NCI-H146 treated with DMSO at 0.1 percent for 48 hours (cell line): Measurements from ENCODE around the gene CRTC2.

ENCODE experiments used
- DNase-seq: peaks from one replicate; lab custom pipeline; 2025; ENCODE audit not compliant: unreplicated experiment; lab: John Stamatoyannopoulos, UW

CRTC2 gene

DNA sequence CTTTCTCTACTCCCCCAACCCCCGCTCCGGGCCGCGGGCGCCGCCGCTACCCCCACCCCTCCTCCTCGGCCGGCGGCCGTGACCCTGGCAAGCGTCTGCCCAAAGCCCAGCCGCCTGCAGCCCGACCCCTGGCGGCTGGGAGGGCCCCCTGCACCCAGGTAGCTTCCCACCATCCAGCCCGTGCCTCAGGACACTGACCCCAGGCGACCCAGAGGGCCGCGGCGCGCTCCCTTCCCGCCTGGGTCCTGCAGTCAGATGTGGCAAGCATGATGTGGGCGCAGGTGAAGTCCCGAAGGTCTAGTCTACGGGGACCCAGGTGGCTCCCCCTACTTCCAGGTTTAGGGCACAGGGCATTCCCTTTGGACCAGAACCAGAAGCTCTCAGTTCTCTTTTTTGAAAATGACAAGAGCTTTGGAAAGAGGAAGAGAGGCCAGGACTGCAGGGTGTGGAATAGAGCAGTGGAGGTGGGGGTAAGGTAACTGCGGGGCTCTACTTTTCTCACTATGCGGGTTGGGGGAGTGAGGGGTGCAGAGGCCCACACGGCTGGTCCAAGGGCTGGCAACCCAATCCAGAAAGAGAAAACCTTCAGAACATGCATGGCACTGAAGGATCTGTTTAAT lies 11.7 kb downstream of the CRTC2 start, which contains the start of gene DENND4B:
DENND4B (minus strand) TSS at position 97 of the 620 bp plus-strand sequence. CDS start 2,344 bp downstream, outside the sequence.
- peak; percentile 43 for DNase-seq

DNA sequence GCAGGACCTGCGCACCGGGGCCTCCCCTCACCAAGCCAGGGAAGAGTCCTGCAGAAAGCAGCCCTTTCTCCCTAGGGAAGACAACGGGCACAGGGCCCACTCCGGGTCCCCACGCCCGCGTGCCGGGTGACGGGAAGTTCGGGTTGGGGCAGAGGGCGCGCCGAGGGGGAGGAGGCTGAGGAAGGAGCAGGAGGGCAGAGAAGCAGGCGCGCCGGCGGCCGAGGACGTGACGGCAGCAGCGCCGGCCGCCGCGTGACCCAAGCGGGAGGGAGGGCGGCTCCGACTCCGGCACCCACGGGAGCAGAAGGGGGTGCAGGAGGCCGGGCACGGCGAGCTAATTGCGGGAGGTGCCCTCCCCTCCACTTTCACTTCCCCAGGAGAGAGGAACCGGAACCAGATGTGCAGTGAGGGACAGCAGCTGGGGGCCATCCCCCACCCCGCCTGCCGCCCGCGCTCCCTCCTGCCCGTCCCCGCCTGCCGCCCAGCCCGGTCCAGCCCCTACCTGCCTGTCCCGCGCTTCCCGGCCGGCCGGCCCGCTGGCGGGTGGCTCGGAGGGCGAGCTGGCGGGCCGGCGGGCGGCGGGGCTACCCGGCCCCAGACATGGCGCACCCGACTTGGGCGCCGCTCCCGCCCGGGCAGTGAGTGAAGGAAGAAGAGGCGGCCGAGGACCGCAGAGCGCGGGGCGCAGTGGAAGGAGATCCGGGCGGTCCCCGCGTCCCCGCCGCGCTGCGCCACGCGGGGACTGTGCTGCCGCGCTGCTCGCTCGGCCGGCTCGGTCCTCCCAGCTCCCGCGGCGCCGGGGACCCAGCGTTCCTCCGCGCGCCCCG lies 12.4 kb downstream of the CRTC2 start:
- DNase-seq, result peak; percentile 14

GRCh38 chr1:153945131-153945794 lies 13.1 kb downstream of the CRTC2 start:
- DNase-seq, result no peak

DNA sequence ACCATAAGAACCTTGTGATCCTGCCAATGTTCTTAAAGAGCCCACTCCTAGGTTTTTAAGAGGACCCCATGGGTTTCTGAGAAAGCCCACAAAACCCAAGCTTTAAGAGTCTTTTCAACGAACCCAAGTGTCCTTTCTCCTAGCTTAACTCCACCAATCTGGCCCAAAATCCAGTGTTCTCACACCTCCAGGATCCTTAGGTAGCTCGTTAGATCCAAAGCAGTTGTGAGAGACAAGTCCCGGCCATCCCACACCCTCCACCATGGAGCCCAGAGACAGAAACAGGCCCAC lies 13.6 kb downstream of the CRTC2 start:
- no peak for DNase-seq

DNA sequence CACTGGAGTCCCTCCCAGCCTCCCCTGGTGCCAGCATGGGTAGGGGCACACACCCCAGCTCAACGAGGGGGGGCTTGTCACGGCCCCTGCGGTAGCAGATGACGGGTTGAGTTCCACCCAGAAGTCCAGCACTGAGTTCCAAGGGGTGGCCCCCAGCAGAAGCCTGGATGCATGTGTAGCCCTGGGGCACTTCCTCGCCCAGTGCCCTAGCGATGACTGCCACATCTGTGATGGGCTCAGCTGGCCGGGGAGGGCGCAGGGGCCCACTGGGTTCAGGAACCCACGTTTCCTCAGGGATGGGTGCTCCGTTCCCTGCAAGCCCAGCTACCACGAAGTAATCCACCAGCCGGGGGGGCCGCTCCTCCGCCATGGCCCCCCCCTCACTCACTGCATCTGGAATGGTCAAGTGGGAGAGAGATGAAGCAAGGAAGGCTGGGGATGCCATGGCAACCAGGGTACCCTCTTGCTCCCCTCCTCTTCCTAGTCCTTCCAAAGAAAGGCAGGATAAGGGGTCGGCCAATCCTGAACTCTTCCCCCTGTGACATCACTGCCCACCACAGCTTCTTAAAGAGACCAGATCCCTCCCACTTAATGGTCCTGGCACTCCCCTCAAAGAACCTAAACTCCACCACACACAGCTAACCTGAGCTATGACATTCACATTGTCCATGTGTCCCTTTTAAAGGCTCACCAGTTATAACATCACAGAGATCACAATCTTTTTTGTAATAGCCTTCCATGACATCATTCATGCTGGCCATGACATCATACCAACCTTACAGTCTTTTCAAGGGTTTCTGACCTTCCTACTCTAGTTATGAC lies 14.2 kb downstream of the CRTC2 start:
- no peak for DNase-seq

DNA sequence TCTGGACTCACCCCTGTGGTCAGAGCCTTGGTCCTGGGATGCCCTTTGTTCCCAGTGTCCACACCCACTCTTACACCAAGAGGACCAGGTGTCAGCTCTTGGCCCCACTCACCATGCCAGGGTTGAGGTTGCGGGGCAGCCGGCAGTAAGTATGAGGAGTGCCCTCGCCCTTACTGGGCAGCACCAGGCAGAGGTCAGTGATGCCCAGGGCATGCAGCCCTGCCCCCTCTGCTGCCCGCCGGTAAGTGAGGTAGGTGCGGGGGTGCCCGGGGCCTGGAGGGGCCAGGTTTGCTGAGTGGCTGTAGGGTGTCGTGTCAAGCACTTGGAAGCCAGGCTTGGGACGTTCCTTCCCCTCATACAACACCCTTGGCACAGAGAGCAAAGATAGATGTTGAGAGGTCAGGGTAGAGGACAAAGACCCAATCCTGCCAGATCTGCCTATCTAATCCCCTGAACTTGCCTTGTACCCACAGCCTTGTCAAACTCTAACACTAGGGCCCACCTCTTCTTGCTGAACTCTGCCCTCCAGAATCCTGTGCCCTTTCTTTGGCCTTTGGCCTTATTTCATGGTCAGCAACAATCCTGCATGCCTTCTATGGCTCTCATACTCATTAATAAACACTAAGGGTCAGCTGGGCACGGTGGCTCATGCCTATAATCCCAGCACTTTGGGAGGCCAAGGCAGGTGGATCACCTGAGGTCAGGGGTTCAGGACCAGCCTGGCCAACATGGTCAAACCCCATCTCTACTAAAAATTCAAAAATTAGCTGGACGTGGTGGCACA lies 15.5 kb downstream of the CRTC2 start:
- no peak for DNase-seq

DNA sequence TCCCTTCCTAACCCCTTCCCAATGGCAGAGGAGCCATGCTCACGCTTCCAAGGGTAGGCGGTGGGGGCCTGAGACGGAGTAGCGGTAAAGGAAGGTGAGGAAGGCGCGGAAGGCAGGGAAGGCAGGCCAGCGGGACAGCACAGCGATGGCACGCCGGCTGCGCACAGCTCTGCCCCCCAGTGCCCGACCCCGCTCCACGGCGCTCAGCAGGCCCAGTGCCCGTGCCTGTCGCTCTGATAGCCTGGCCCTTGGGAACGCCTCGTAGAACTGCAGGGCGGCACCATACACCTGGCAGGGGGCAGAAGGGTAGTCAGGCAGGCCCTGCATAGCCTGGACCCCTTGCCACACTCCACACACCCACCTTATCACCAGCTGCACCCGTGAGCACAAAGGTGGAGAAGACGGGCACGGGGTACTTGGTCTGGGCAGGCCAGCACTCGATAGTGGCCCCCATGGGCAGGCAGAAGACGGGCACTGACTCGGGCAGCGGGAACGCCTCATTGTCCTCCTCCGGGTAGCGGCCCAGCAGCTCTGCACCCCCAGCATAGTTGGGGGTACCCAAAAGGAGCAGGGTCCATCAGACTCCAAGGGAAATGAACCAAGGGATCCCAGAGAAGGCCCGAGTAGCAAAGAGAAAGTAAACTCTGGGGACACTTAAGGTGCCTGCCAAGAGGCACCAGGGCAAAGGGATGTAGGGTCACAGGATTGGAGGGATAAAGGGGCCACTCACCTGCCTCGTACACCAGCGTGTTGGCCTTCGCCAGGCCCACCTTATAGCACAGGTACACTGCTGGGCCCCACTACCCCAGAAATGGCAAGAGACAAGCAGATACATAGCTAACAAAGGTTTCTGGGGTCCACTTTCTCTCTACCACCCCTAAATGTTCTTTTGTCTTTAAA lies 16.3 kb downstream of the CRTC2 start:
- DNase-seq, result no peak

GRCh38 chr1:153940756-153941155 lies 17.7 kb downstream of the CRTC2 start:
- no peak for DNase-seq

DNA sequence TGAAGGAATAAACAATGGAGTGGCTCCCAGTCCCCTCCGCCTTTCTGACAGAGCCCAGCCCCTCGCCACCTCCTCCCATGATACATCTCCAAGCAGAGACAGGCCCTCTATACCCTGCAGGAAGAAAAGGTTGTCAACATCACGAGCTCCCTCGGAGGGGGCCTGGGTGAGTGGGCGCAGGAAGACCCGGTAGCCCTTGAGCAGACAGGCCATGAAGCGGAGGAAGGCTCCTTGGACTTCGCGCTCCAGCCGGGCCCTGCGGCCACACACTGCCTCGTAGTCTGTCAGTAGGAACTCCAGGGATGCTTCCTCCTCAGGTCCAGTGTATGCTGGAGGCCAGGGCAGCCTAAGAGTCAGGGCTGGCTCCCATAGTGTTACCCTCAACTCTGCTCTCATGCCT lies 18.9 kb downstream of the CRTC2 start:
- no peak for DNase-seq

- DNase-seq, result no peak
Observed at GRCh38 chr1:153938996-153939395, 19.4 kb downstream of the CRTC2 start.

DNA sequence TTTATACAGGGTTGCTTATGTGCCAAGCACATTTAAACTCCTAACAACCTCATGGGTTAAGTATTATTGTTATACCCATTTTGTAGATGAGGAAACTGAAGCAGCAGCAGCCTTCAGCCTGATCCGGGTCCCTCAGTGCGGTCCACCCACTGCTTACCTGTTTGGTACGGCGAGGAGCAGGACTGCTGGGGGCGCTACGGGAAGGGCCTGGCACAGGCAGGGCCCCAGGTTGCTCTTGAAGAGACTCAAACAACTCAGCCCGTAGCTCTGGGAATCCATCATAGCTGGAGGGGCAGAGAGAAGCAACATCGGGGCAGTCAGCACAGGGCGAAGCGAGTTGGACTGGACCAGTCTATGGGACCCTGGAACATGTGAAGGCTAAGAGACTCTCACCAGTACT lies 21.1 kb downstream of the CRTC2 start:
- DNase-seq, result no peak

DNA sequence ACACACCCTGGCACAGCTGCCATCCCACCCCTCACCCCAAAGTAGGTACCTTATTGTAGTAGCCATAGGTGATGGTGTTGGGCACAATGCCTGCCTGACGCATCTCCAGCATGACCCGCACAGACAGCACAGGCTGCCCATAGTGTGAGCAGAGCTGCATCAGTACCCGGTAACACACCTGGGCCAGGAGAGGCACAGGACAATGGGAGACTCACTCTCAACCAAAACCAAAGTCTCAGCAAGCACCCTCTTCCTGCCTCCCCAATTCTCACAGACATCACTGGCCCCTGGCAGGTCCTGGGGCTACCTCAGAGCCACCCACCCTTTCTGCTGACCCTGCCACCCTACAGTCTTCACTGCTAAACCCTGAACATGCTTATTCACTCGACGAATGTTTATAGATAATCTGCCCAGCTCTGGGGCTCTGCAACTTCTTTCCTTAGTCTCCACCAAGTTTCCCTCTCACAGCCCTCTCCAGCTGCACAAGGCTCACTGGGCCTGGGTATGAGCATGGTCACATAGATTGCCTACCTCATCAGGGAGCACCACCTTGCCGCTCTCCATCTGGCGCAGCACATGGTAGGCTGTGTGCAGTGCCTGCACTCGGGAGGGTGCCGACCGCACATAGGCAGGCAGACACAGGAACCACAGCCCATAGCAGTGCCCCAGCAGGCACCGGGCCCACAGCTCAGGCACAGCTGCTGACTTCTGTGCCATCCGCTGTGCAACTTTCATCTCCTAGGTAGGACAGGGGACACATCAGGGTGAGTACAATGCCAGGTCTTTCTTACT lies 22.2 kb downstream of the CRTC2 start:
- DNase-seq, result no peak

GRCh38 chr1:153934746-153935145 lies 23.7 kb downstream of the CRTC2 start:
- no peak for DNase-seq

DNA sequence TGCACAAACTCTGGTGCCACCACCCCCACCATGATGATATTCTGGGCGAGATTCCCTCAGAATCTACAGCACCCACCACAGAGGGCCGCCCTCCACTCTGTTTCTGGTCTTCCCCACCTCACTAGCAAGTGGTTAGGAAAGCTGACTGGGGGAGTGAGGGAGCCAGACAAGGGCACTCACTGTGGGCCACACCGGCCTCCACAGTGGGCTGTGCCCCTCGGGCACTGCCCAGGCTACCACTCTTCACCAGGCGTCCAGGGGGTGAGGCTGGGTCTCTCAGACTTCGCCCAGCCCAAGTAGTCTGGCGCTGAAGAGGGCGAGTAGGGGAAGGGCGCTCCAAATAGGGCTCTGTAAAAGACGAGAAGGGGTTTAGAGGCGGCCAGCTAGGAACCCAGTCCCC lies 24.5 kb downstream of the CRTC2 start:
- no peak for DNase-seq

GRCh38 chr1:153933430-153933829 lies 25.0 kb downstream of the CRTC2 start:
- no peak for DNase-seq

GRCh38 chr1:153932156-153933131 lies 26.0 kb downstream of the CRTC2 start:
- DNase-seq, result no peak
